ENCODE measurements around the gene AKNA.
"Not testable (repeated sequence)": the region's sequence is repeated elsewhere in the genome, so short reads cannot be mapped to it uniquely, and the experiment has no call there.

The AKNA gene

GRCh38 chr9:114335745-114336144 lies 52.0 kb downstream of the AKNA start:
- no peak for DNase-seq

GRCh38 chr9:114334490-114334889 lies 53.3 kb downstream of the AKNA start:
- no peak for DNase-seq

GRCh38 chr9:114333718-114334117 lies 54.1 kb downstream of the AKNA start:
- DNase-seq, result not testable (repeated sequence)

GRCh38 chr9:114332474-114333040 lies 55.2 kb downstream of the AKNA start:
- not testable (repeated sequence) for DNase-seq

- not testable (repeated sequence) for DNase-seq
These were observed 56.3 kb downstream of the AKNA start for GRCh38 chr9:114331229-114332195.

- DNase-seq, result no peak
These were observed 57.1 kb downstream of the AKNA start for GRCh38 chr9:114330636-114331035.

GRCh38 chr9:114329625-114330022 lies 58.2 kb downstream of the AKNA start, which contains the start of gene ORM2:
TSS of gene ORM2 (plus strand) at chr9:114329869. CDS start at chr9:114329905, 36 bp downstream.
- DNase-seq, result not testable (repeated sequence)

GRCh38 chr9:114328937-114329624 lies 58.7 kb downstream of the AKNA start:
- DNase-seq, result not testable (repeated sequence)

GRCh38 chr9:114328357-114328820 lies 59.4 kb downstream of the AKNA start:
- DNase-seq, result not testable (repeated sequence)

GRCh38 chr9:114327749-114328148 lies 60.0 kb downstream of the AKNA start:
- DNase-seq, result no peak

- DNase-seq, result not testable (repeated sequence)
These were observed 62.0 kb downstream of the AKNA start for GRCh38 chr9:114325684-114326254.

GRCh38 chr9:114324965-114325364 lies 62.8 kb downstream of the AKNA start:
- not testable (repeated sequence) for DNase-seq

- DNase-seq, result no peak
These were observed 63.3 kb downstream of the AKNA start for GRCh38 chr9:114324492-114324891.

GRCh38 chr9:114323849-114324248 lies 63.9 kb downstream of the AKNA start:
- DNase-seq, result not testable (repeated sequence)

- not testable (repeated sequence) for DNase-seq
These were observed 64.8 kb downstream of the AKNA start, which contains the start of gene ORM1 for GRCh38 chr9:114322831-114323531. TSS of gene ORM1 (plus strand) at chr9:114323098. CDS start at chr9:114323134, 36 bp downstream.

GRCh38 chr9:114322160-114322818 lies 65.5 kb downstream of the AKNA start:
- not testable (repeated sequence) for DNase-seq

- DNase-seq, result no peak
These were observed 66.0 kb downstream of the AKNA start for GRCh38 chr9:114321759-114322158.

GRCh38 chr9:114320710-114321109 lies 67.1 kb downstream of the AKNA start:
- not testable (repeated sequence) for DNase-seq

GRCh38 chr9:114319147-114319546 lies 68.6 kb downstream of the AKNA start:
- no peak for DNase-seq

- no peak for DNase-seq
These were observed 69.4 kb downstream of the AKNA start for GRCh38 chr9:114318416-114318815.

- DNase-seq, result no peak
These were observed 70.0 kb downstream of the AKNA start for GRCh38 chr9:114317665-114318357.

Measured in NCI-H1436 treated with DMSO at 0.1 percent for 48 hours (cell line).